SU-DHL-6 (cell line): Measurements from ENCODE around the gene CFAP300.

Source experiments
- H2AFZ ChIP-seq: fragments of 200-600 bp; sonication (generic); 2 replicates; pipeline ENCODE4 v1.6.1; 2014; ENCODE audit warnings: low read depth, mild to moderate bottlenecking, moderate library complexity, mixed read lengths, antibody characterized with exemption, low read length; ENCODE audit not compliant: severe bottlenecking
- H3F3A ChIP-seq: fragments of 200-600 bp; shearing (Covaris generic); 2 replicates; pipeline ENCODE4 v1.6.0; 2016; ENCODE audit warnings: antibody characterized with exemption, mild to moderate bottlenecking; ENCODE audit not compliant: insufficient read depth
- H3K27ac ChIP-seq: fragments of 200-600 bp; sonication (generic); 2 replicates; pipeline ENCODE4 v1.5.1; 2016; ENCODE audit warnings: low read depth, mild to moderate bottlenecking, low read length, moderate library complexity, mixed read lengths
- H3K27me3 ChIP-seq: fragments of 200-600 bp; sonication (generic), shearing (Covaris generic); 2 replicates; pipeline ENCODE4 v1.6.0; 2014; ENCODE audit warnings: mild to moderate bottlenecking, low read length
- H3K36me3 ChIP-seq: fragments of 200-600 bp; sonication (generic); 2 replicates; pipeline ENCODE4 v1.6.1; 2014; ENCODE audit warnings: mild to moderate bottlenecking, low read length, mixed read lengths
- H3K4me2 ChIP-seq: fragments of 300-600, 200-600 bp; shearing (Covaris generic), sonication (generic); 2 replicates; pipeline ENCODE4 v1.6.0; 2014; ENCODE audit warnings: low read length, low read depth, mild to moderate bottlenecking; ENCODE audit not compliant: poor library complexity, severe bottlenecking
- H3K4me3 ChIP-seq: fragments of 200-600 bp; sonication (generic); 2 replicates; pipeline ENCODE4 v1.5.1; 2014; ENCODE audit warnings: antibody characterized with exemption, low read length, mild to moderate bottlenecking, mixed read lengths; ENCODE audit not compliant: insufficient read depth, poor library complexity, severe bottlenecking
- H3K79me2 ChIP-seq: fragments of 200-600 bp; sonication (generic); 2 replicates; pipeline ENCODE4 v1.6.1; 2014; ENCODE audit warnings: mild to moderate bottlenecking, low read length, moderate library complexity; ENCODE audit not compliant: insufficient read depth
- H3K9ac ChIP-seq: fragments of 200-600 bp; sonication (generic); 2 replicates; pipeline ENCODE4 v1.7.0; 2014; ENCODE audit warnings: mild to moderate bottlenecking, low read length
- H3K9me2 ChIP-seq: fragments of 200-600 bp; sonication (generic); replicated peaks from 2 replicates; pipeline ENCODE4 v1.6.1; 2014; ENCODE audit warnings: low read length; ENCODE audit not compliant: insufficient read depth
- H3K9me3 ChIP-seq: fragments of 200-600 bp; sonication (generic); 2 replicates; pipeline ENCODE4 v1.6.1; 2014; ENCODE audit warnings: low read length, mixed read lengths; ENCODE audit not compliant: insufficient read depth
- H4K20me1 ChIP-seq: fragments of 200-600 bp; sonication (generic); 2 replicates; pipeline ENCODE4 v1.6.1; 2014; ENCODE audit warnings: low read depth, mild to moderate bottlenecking, antibody characterized with exemption, low read length, moderate library complexity, mixed read lengths
- CTCF ChIP-seq: fragments of 200-600 bp; sonication (generic); IDR thresholded peaks from one replicate; pipeline ENCODE4 v1.5.1; 2017; ENCODE audit warnings: antibody characterized with exemption, mild to moderate bottlenecking, low read length, moderate library complexity; ENCODE audit not compliant: insufficient read depth, poor library complexity, severe bottlenecking
- EZH2phosphoT487 ChIP-seq: fragments of 200-600 bp; sonication (generic), shearing (Covaris generic); conservative IDR thresholded peaks from 2 replicates; pipeline ENCODE4 v1.6.1; 2018; ENCODE audit warnings: mild to moderate bottlenecking, antibody characterized with exemption, low read length, moderate library complexity, mixed read lengths

Gene CFAP300

DNA sequence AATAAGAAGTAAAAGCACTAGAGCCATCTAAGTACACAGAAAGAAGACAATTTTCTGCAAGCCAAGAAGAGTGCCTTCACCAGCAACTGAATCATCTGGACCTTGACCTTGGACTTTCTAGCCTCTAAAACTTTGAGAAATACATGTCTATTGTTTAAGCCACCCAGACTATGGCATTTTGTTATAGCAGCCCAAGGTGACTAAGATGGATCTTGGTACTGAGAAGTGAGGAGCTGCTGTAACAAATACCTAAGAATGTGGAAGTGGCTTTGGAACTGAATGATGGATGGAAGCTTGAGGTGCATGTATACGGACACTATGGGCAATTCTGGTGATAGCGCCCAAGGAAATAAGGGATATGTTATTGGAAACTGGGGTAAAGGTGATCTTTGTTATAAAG, 14.9 kb downstream of the CFAP300 start:
- no peak overlapping the region for H3K27ac ChIP-seq

DNA sequence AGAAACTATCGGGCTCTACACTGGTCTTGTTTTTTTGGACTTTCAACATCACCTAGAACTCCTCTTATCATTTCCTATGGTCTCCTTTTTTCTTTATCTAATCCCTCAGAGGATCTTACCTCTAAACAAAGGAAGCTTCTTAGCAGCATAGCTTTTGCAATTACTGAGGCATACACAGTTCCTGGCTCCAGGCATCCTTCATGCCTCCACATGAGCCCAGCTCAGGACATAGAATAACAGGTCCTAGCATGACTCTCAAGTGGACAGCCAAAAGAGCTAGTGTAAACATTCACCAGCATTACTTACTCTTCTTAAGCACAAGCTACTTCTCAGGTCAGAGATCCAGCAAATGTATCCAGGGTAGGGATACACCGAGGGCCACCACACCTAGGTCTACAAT, 17.1 kb downstream of the CFAP300 start:
- H3F3A ChIP-seq: no peaks in the 10 kb centered on the region
- H3K4me2 ChIP-seq: no peak overlapping the region
- no peak overlapping the region for H2AFZ ChIP-seq
- H3K9ac ChIP-seq: no peak overlapping the region
- H4K20me1 ChIP-seq: no peaks in the 10 kb centered on the region
- H3K9me2 ChIP-seq: no peaks in the 10 kb centered on the region
- no peaks in the 10 kb centered on the region for H3K9me3 ChIP-seq
- H3K79me2 ChIP-seq: no peaks in the 10 kb centered on the region
- TF ChIP-seq CTCF: no peak
- no peak for TF ChIP-seq EZH2phosphoT487
- H3K27ac ChIP-seq: no peak overlapping the region
- H3K27me3 ChIP-seq: no peaks in the 10 kb centered on the region
- no peaks in the 10 kb centered on the region for H3K36me3 ChIP-seq
- H3K4me3 ChIP-seq: no peak overlapping the region

More for the DNA sequence above, 14.9 kb downstream of the CFAP300 start:
- no peak for TF ChIP-seq EZH2phosphoT487
- no peak for TF ChIP-seq CTCF
- H3F3A ChIP-seq: no peaks in the 10 kb centered on the region
- H3K9me3 ChIP-seq: no peaks in the 10 kb centered on the region
- no peak overlapping the region for H3K9ac ChIP-seq
- no peaks in the 10 kb centered on the region for H4K20me1 ChIP-seq
- no peak overlapping the region for H3K4me3 ChIP-seq
- H3K79me2 ChIP-seq: no peaks in the 10 kb centered on the region
- H3K4me2 ChIP-seq: no peak overlapping the region
- H3K27me3 ChIP-seq: no peaks in the 10 kb centered on the region
- H3K36me3 ChIP-seq: no peaks in the 10 kb centered on the region
- no peaks in the 10 kb centered on the region for H3K9me2 ChIP-seq
- no peak overlapping the region for H2AFZ ChIP-seq

GRCh38 chr11:102070766-102071165, 23.5 kb downstream of the CFAP300 start:
- Histone ChIP-seq H3K27me3 (no peaks in the 10 kb centered on the region), H4K20me1 (no peaks in the 10 kb centered on the region), H3K4me2 (no peak overlapping the region), H3K9ac (no peak overlapping the region), H3K79me2 (no peaks in the 10 kb centered on the region), H2AFZ (no peak overlapping the region), H3K9me2 (no peaks in the 10 kb centered on the region), H3K9me3 (0 out of 2 replicates have a peak, but pooled peaks cover 9% of the 10 kb centered on the region), H3K36me3 (no peaks in the 10 kb centered on the region), H3F3A (no peaks in the 10 kb centered on the region), H3K27ac (no peak overlapping the region), H3K4me3 (no peak overlapping the region)
- TF ChIP-seq CTCF (no peak), EZH2phosphoT487 (no peak)
